ENCODE measurements around the gene EPB41L5.

DNA sequence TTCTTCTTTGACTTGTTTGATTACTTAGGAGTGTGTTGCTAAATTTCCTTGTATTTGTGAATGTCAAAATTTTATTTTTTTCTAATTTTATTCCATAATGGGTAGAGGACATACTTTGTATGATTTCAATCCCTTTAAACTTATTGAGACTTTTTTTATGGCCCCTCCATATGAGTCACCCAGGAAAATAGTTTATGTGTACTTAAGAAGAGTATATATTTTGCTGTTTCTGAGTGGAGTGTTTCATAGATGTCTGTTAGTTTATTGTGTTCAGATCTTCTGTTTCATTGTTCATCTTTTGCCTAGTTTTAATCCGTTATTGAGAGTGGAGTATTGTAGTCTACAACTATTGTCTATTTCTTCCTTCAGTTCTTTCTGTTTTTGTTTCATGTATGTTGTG lies 81.9 kb downstream of the EPB41L5 start:
- TF ChIP-seq, protein P1, sequence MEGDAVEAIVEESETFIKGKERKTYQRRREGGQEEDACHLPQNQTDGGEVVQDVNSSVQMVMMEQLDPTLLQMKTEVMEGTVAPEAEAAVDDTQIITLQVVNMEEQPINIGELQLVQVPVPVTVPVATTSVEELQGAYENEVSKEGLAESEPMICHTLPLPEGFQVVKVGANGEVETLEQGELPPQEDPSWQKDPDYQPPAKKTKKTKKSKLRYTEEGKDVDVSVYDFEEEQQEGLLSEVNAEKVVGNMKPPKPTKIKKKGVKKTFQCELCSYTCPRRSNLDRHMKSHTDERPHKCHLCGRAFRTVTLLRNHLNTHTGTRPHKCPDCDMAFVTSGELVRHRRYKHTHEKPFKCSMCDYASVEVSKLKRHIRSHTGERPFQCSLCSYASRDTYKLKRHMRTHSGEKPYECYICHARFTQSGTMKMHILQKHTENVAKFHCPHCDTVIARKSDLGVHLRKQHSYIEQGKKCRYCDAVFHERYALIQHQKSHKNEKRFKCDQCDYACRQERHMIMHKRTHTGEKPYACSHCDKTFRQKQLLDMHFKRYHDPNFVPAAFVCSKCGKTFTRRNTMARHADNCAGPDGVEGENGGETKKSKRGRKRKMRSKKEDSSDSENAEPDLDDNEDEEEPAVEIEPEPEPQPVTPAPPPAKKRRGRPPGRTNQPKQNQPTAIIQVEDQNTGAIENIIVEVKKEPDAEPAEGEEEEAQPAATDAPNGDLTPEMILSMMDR (IDR thresholded peaks at IDR 0.05; ENCODE audit: insufficient read depth, low read depth, low read length) = no peak
- no peak for TF ChIP-seq EZH2 (IDR thresholded peaks at IDR 0.05; ENCODE audit: insufficient read depth, low read length)
